HUES6 (cell line): ENCODE results near the gene ZDHHC11B.
A peak's percentile ranks its signal among the peaks of the same experiment; 100 is the strongest.
"Not testable (repeated sequence)": the region's sequence is repeated elsewhere in the genome, so short reads cannot be mapped to it uniquely, and the experiment has no call there.

Source experiments
- H3K27ac ChIP-seq: 2 replicates; pipeline ENCODE4 v1.7.0; 2013; ENCODE audit warnings: low read depth, mild to moderate bottlenecking, low read length, inconsistent platforms
- H3K27me3 ChIP-seq: 2 replicates; pipeline ENCODE4 v1.6.1; 2013; ENCODE audit warnings: low read length; ENCODE audit not compliant: control insufficient read depth, insufficient read depth
- H3K36me3 ChIP-seq: 2 replicates; pipeline ENCODE4 v1.6.1; 2013; ENCODE audit warnings: low read length; ENCODE audit not compliant: control insufficient read depth, insufficient read depth
- H3K4me1 ChIP-seq: 2 replicates; pipeline ENCODE4 v1.6.1; 2013; ENCODE audit warnings: low read length; ENCODE audit not compliant: control insufficient read depth, insufficient read depth
- H3K4me3 ChIP-seq: 2 replicates; pipeline ENCODE4 v1.5.1; 2013; ENCODE audit warnings: low read depth, low read length
- H3K9ac ChIP-seq: one replicate; pipeline ENCODE4 v1.6.1; 2013; ENCODE audit warnings: mild to moderate bottlenecking, low read length
- H3K9me3 ChIP-seq: 2 replicates; pipeline ENCODE4 v1.6.1; 2013; ENCODE audit warnings: low read depth, low read length; ENCODE audit not compliant: control insufficient read depth, insufficient read depth

ZDHHC11B gene

GRCh38 chr5:783881-784427 lies 575 bp downstream of the ZDHHC11B start:
- not testable (repeated sequence) for H3K9me3 ChIP-seq, H3K9ac ChIP-seq, H3K36me3 ChIP-seq, H3K4me1 ChIP-seq, H3K27ac ChIP-seq
- peaks cover 30% of the 10 kb centered on the region for H3K27me3 ChIP-seq
- H3K4me3 ChIP-seq, result peak overlapping the region; percentile 55

- H3K4me3 ChIP-seq, H3K27ac ChIP-seq, H3K36me3 ChIP-seq, H3K9me3 ChIP-seq, H3K4me1 ChIP-seq, H3K9ac ChIP-seq: not testable (repeated sequence)
- peaks cover 27% of the 10 kb centered on the region for H3K27me3 ChIP-seq
These were observed 1.3 kb downstream of the ZDHHC11B start for GRCh38 chr5:783049-783802.

GRCh38 chr5:782356-782755 lies 2.2 kb downstream of the ZDHHC11B start:
- H3K4me3 ChIP-seq, H3K9me3 ChIP-seq: not testable (repeated sequence)
- peaks cover 21% of the 10 kb centered on the region for H3K27me3 ChIP-seq

GRCh38 chr5:780571-780970 lies 4.0 kb downstream of the ZDHHC11B start:
- H3K9me3 ChIP-seq, H3K9ac ChIP-seq, H3K36me3 ChIP-seq, H3K4me3 ChIP-seq, H3K4me1 ChIP-seq, H3K27ac ChIP-seq: not testable (repeated sequence)
- H3K27me3 ChIP-seq, result peaks cover 20% of the 10 kb centered on the region

More at GRCh38 chr5:782356-782755, 2.2 kb downstream of the ZDHHC11B start:
- not testable (repeated sequence) for H3K36me3 ChIP-seq, H3K4me1 ChIP-seq, H3K27ac ChIP-seq, H3K9ac ChIP-seq

- not testable (repeated sequence) for H3K4me1 ChIP-seq, H3K27me3 ChIP-seq, H3K36me3 ChIP-seq, H3K27ac ChIP-seq, H3K9ac ChIP-seq, H3K4me3 ChIP-seq, H3K9me3 ChIP-seq
These were observed 5.6 kb downstream of the ZDHHC11B start for GRCh38 chr5:778967-779366.

- not testable (repeated sequence) for H3K9me3 ChIP-seq, H3K27me3 ChIP-seq, H3K36me3 ChIP-seq, H3K4me3 ChIP-seq, H3K27ac ChIP-seq, H3K4me1 ChIP-seq, H3K9ac ChIP-seq
These were observed 6.1 kb downstream of the ZDHHC11B start for GRCh38 chr5:778421-778820.

GRCh38 chr5:777756-778161 lies 6.8 kb downstream of the ZDHHC11B start:
- H3K4me3 ChIP-seq, result no peak overlapping the region
- no peaks in the 10 kb centered on the region for H3K36me3 ChIP-seq
- H3K4me1 ChIP-seq, result no peaks in the 10 kb centered on the region
- peaks cover 3% of the 10 kb centered on the region; the same call in 1 of the 2 replicates for H3K27me3 ChIP-seq
- no peak overlapping the region for H3K9ac ChIP-seq
- no peak overlapping the region for H3K27ac ChIP-seq
- H3K9me3 ChIP-seq, result no peaks in the 10 kb centered on the region

GRCh38 chr5:776862-777711 lies 7.4 kb downstream of the ZDHHC11B start:
- no peak overlapping the region for H3K27ac ChIP-seq
- no peaks in the 10 kb centered on the region for H3K4me1 ChIP-seq
- peaks cover 3% of the 10 kb centered on the region; the same call in 1 of the 2 replicates for H3K27me3 ChIP-seq
- H3K36me3 ChIP-seq, result no peaks in the 10 kb centered on the region
- H3K9ac ChIP-seq, result no peak overlapping the region
- H3K9me3 ChIP-seq, result no peaks in the 10 kb centered on the region
- H3K4me3 ChIP-seq, result no peak overlapping the region

- Histone ChIP-seq H3K27me3 (peaks cover 3% of the 10 kb centered on the region; the same call in 1 of the 2 replicates), H3K27ac (no peak overlapping the region), H3K4me1 (no peaks in the 10 kb centered on the region), H3K4me3 (no peak overlapping the region), H3K9me3 (no peaks in the 10 kb centered on the region), H3K36me3 (no peaks in the 10 kb centered on the region), H3K9ac (no peak overlapping the region)
These were observed 8.3 kb downstream of the ZDHHC11B start for GRCh38 chr5:775961-776861.

- not testable (repeated sequence) for H3K4me1 ChIP-seq, H3K4me3 ChIP-seq
These were observed 9.0 kb downstream of the ZDHHC11B start for GRCh38 chr5:775595-775960.

More at GRCh38 chr5:775595-775960, 9.0 kb downstream of the ZDHHC11B start:
- not testable (repeated sequence) for H3K9ac ChIP-seq, H3K36me3 ChIP-seq, H3K27me3 ChIP-seq, H3K27ac ChIP-seq, H3K9me3 ChIP-seq
